Skeletal muscle tissue (tissue), 4 donors: ENCODE measurements around the gene FAM228B. TPM values are rescaled to one million over a fixed set of nuclear protein-coding genes. Genes with fewer than 3 reads are reported as not detected.
"Not testable (repeated sequence)": the region's sequence is repeated elsewhere in the genome, so short reads cannot be mapped to it uniquely, and the experiment has no call there.

Experiments used
- H3K27ac ChIP-seq: one replicate; pipeline ENCODE4 v1.7.0; 2013; ENCODE audit warnings: mild to moderate bottlenecking, low read depth, low read length, inconsistent platforms
- H3K27me3 ChIP-seq, 3 donors: one replicate each; pipeline ENCODE4 v1.7.0; 2013; ENCODE audit warnings: low read length in 3 of 3; ENCODE audit not compliant: control insufficient read depth in 3 of 3, insufficient read depth in 3 of 3
- H3K36me3 ChIP-seq, 3 donors: one replicate each; pipeline ENCODE4 v1.7.0; 2013; ENCODE audit warnings: low read length in 3 of 3; ENCODE audit not compliant: control insufficient read depth in 3 of 3, insufficient read depth in 3 of 3
- H3K4me1 ChIP-seq, 3 donors: one replicate each; pipeline ENCODE4 v1.7.0; 2013; ENCODE audit warnings: low read length in 3 of 3, mild to moderate bottlenecking in 3 of 3; ENCODE audit not compliant: control insufficient read depth in 3 of 3, insufficient read depth in 3 of 3
- H3K4me3 ChIP-seq, 3 donors: one replicate each; pipeline ENCODE4 v1.7.0; 2013; ENCODE audit warnings: low read length in 3 of 3
- H3K9ac ChIP-seq, 3 donors: one replicate each; pipeline ENCODE4 v1.7.0; 2013; ENCODE audit warnings: low read length in 3 of 3, mild to moderate bottlenecking in 3 of 3, moderate library complexity in 2 of 3, low read depth in 1 of 3
- H3K9me3 ChIP-seq, 3 donors: one replicate each; pipeline ENCODE4 v1.7.0; 2013; ENCODE audit warnings: low read length in 3 of 3; ENCODE audit not compliant: control insufficient read depth in 3 of 3
- total RNA-seq: library from RNA; depleted of rRNA; stranded (reverse); fragments of >200 nt; gene quantifications from one replicate; pipeline ENCODE4 v1.2.3, GENCODE V29; 2014
- donor health status: Osteomylitis.

The FAM228B gene
- total RNA-seq, 1 donor from 2014 or later: 47.0 TPM

DNA sequence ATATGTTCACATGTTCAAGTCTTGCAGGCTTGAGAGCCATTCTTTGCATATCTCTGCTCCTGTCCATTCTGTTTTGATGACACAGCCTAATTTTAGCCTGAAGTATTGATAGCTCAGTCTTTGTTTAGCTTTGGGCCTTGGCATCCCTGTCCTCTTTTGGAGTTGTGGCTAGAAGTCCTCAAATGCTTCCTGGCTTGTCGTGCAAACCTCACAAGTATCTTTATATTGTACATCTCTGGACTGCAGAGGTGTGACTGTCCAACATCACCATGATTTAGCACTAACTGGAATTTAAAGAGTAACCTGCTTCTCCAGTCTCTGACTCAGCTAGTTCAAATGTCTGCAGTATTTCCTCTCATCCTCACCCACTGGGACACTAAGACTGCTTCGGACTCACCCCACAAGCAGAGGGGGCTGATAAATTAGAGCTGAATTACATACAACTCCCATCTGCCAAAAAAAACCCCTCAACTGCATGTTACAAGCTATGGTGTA lies 11.8 kb upstream of the FAM228B start:
- no peaks in the 10 kb centered on the region for H3K4me1 ChIP-seq
- peaks cover 3 to 7% (median 6%) of the 10 kb centered on the region in 3 donors for H3K36me3 ChIP-seq
- H3K4me3 ChIP-seq: no peak overlapping the region
- H3K9ac ChIP-seq: no peak overlapping the region
- H3K9me3 ChIP-seq: peaks cover 0 to 5% (median 0%) of the 10 kb centered on the region in 3 donors
- H3K27me3 ChIP-seq: no peaks in the 10 kb centered on the region
- H3K27ac ChIP-seq: no peak overlapping the region

DNA sequence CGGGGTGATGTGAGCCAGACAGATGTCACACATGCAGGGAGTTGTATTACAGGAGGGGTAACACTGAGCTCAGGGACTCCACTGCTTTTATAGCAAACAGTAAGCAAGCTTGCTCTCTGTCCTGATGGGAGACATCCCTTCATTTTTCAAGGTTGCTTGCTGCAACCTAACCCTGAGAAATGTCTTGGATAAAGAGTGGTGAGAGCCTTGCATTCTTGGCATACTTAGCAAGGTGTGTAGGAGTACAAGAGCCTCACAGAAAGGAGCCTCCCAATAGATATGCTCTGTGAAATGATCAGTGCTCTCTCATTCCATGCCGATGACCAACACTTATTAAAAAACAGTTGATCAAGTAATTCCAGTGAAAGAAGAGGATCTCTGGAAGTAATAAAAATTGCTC lies 8.2 kb upstream of the FAM228B start:
- Histone ChIP-seq H3K4me1 (no peaks in the 10 kb centered on the region), H3K9ac (no peak overlapping the region), H3K27ac (no peak overlapping the region), H3K9me3 (peaks cover 0 to 5% (median 0%) of the 10 kb centered on the region in 3 donors), H3K36me3 (peaks cover 3 to 8% (median 7%) of the 10 kb centered on the region in 3 donors), H3K27me3 (no peaks in the 10 kb centered on the region), H3K4me3 (no peak overlapping the region)

GRCh38 chr2:24117902-24118301 lies 5.4 kb upstream of the FAM228B start:
- Histone ChIP-seq H3K27me3 (no peaks in the 10 kb centered on the region), H3K9me3 (peaks cover 0 to 5% (median 0%) of the 10 kb centered on the region in 3 donors), H3K4me1 (peaks cover 0 to 5% (median 5%) of the 10 kb centered on the region in 3 donors), H3K36me3 (peaks cover 3 to 8% (median 7%) of the 10 kb centered on the region in 3 donors), H3K27ac (no peak overlapping the region), H3K9ac (no peak overlapping the region), H3K4me3 (no peak overlapping the region)

DNA sequence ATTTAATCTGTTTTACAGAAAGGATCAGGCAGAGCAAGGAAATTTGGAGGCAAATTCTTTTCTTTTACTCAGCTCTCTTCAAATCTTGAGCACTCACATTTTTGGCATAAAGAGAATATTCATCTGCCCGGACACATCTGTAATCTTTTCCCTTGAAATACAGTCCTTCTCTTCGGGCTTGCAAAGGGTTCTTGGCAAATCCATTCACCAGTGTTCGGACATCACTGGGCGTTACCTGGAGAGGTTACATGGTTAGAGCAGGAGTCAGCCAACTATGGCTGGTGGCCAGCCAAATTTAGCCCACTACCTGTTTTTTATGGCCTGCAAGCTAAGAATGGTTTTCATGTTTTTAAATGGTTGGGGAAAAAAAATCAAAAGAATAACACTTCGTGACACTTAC lies 2.2 kb upstream of the FAM228B start:
- Histone ChIP-seq H3K27me3 (no peaks in the 10 kb centered on the region), H3K36me3 (peaks cover 0 to 4% (median 0%) of the 10 kb centered on the region in 3 donors), H3K27ac (no peak overlapping the region), H3K4me1 (peaks cover 8 to 14% (median 12%) of the 10 kb centered on the region in 3 donors), H3K9ac (no peak overlapping the region), H3K4me3 (no peak overlapping the region), H3K9me3 (no peaks in the 10 kb centered on the region)

- no peaks in the 10 kb centered on the region for H3K9me3 ChIP-seq
- no peaks in the 10 kb centered on the region for H3K27me3 ChIP-seq
- peaks cover 0 to 4% (median 0%) of the 10 kb centered on the region in 3 donors for H3K36me3 ChIP-seq
- no peak overlapping the region for H3K27ac ChIP-seq
- H3K9ac ChIP-seq: no peak overlapping the region
- peaks cover 8 to 14% (median 12%) of the 10 kb centered on the region in 3 donors for H3K4me1 ChIP-seq
- no peak overlapping the region for H3K4me3 ChIP-seq
Measured at GRCh38 chr2:24121469-24121868, 1.8 kb upstream of the FAM228B start.

GRCh38 chr2:24122366-24123194 lies 689 bp upstream of the FAM228B start:
- H3K36me3 ChIP-seq: peaks cover 0 to 4% (median 0%) of the 10 kb centered on the region in 3 donors
- peaks cover 8 to 14% (median 12%) of the 10 kb centered on the region in 3 donors for H3K4me1 ChIP-seq
- peak overlapping the region; percentile 86 to 96 (median 93) for H3K4me3 ChIP-seq
- peak overlapping the region; percentile 84 for H3K27ac ChIP-seq
- peak overlapping the region; percentile 85 to 97 (median 92) for H3K9ac ChIP-seq
- no peaks in the 10 kb centered on the region for H3K27me3 ChIP-seq
- no peaks in the 10 kb centered on the region for H3K9me3 ChIP-seq

DNA sequence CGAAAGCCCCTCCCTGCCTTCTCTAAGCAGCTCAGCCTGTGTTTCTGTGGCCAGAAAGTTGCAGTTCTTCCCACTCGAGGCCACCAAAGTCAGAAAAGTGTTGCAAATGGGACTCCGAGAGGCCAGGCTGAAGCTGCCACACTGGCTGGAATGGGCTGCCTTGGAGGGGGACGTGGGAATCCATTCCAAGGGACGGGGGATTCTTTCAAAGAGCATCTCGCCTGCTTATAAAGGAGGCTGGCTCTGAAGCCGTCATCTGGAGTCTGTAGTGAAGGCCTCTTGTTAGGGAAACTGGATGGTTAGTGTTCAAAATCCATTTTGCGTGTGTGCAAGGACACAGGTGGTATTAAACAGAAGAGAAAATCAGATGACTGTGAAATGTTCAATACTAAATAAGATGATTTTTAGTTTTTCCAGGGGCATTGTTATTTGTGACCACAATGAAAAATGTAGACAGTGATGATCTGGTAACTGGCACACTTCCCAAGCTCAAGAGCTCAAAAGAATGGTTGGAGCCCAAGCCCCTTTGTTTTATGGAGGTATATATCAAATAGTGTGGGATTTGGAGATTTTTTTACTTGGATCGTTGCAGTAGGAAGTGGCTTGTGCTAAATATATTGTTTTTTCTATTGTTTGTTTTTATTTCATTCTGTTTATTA lies 782 bp downstream of the FAM228B start:
- Histone ChIP-seq H3K27me3 (no peaks in the 10 kb centered on the region), H3K27ac (peak overlapping the region; percentile 84), H3K4me1 (peaks cover 8 to 14% (median 12%) of the 10 kb centered on the region in 3 donors), H3K9ac (peak overlapping the region; percentile 85 to 97 (median 92)), H3K9me3 (no peaks in the 10 kb centered on the region), H3K4me3 (peak overlapping the region; percentile 90 to 96 (median 93)), H3K36me3 (peaks cover 0 to 2% (median 0%) of the 10 kb centered on the region in 3 donors)

DNA sequence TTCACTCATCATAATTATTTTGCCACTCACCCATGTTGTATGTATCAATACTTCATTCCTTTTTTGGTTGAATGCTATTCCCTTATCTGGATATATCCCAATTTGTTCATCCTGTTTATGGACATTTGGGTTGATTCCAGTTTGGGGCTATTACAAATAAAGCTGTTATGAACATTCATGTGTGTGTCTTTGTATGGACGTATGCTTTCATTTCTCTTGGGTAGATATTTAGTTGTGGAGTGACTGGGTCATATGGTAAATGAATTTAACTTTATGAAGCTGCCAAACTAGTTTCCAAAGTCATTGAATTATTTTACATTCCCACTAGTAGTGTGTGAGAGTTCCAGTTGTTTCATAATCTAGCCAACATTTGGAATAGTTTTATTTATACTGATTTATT lies 2.7 kb downstream of the FAM228B start:
- H3K4me1 ChIP-seq: peaks cover 8 to 14% (median 12%) of the 10 kb centered on the region in 3 donors
- H3K36me3 ChIP-seq: peaks cover 0 to 2% (median 0%) of the 10 kb centered on the region in 3 donors
- no peak overlapping the region for H3K9ac ChIP-seq
- no peaks in the 10 kb centered on the region for H3K9me3 ChIP-seq
- no peak overlapping the region for H3K4me3 ChIP-seq
- H3K27ac ChIP-seq: no peak overlapping the region
- H3K27me3 ChIP-seq: no peaks in the 10 kb centered on the region

DNA sequence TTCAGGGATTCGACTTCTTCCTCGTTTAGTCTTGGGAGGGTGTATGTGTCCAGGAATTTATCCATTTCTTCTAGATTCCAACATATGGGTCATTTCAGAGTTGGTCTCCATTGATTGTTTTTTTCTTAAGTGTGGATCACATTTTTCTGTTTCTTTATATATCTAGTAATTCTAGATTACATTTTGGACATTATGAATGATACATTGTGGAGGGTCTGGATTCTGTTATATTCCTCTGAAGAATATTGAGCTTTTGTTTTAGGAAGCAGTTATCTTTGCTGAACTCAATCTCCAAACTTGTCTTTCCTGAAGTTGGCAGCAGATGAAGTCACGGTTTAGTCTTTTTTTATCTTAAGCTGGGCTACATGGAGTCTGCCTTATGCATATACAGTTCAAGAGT lies 9.3 kb downstream of the FAM228B start:
- H3K9ac ChIP-seq: no peak overlapping the region
- no peaks in the 10 kb centered on the region for H3K27me3 ChIP-seq
- H3K4me3 ChIP-seq: no peak overlapping the region
- H3K9me3 ChIP-seq: peaks cover 0 to 4% (median 2%) of the 10 kb centered on the region in 3 donors
- no peaks in the 10 kb centered on the region for H3K4me1 ChIP-seq
- no peaks in the 10 kb centered on the region for H3K36me3 ChIP-seq
- no peak overlapping the region for H3K27ac ChIP-seq

DNA sequence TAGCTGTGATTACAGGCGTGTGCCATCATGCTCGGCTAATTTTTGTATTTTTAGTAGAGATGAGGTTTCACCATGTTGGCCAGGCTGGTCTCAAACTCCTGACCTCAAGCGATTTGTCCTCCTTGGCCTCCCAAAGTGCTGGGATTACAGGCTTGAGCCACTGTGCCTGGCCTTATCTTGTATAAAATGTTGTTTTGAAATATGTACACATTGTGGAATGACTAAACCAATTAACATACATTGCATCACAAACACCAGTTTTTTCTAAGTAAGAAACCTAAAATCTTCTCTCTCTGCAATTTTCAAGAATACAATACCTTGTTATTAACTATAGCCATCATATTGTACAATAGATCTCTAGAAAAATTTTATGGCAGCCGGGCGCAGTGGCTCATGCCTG lies 17.0 kb downstream of the FAM228B start:
- not testable (repeated sequence) for H3K4me3 ChIP-seq, H3K9me3 ChIP-seq, H3K4me1 ChIP-seq, H3K9ac ChIP-seq, H3K27ac ChIP-seq, H3K27me3 ChIP-seq
- peaks cover 9 to 15% (median 10%) of the 10 kb centered on the region in 3 donors for H3K36me3 ChIP-seq
